Activated naive CD4-positive, alpha-beta T cell (primary cell): Measurements from ENCODE around the gene TMTC2.

Experiments used
- DNase-seq, 4 experiments: peaks; one replicate each; lab custom pipeline; 2025; lab: John Stamatoyannopoulos, UW

TMTC2 gene

GRCh38 chr12:83140135-83140534 is 453.4 kb downstream of the TMTC2 start:
- DNase-seq = no peak

GRCh38 chr12:83141460-83141994 is 454.8 kb downstream of the TMTC2 start:
- DNase-seq = no peak

GRCh38 chr12:83142914-83143313 is 456.2 kb downstream of the TMTC2 start:
- no peak for DNase-seq

- DNase-seq = no peak
Measured at GRCh38 chr12:83143950-83144349, 457.2 kb downstream of the TMTC2 start.

- DNase-seq = no peak
Measured at GRCh38 chr12:83145325-83145840, 458.7 kb downstream of the TMTC2 start.

- DNase-seq = no peak
Measured at GRCh38 chr12:83147341-83147740, 460.6 kb downstream of the TMTC2 start.

- no peak for DNase-seq
Measured at GRCh38 chr12:83149987-83150386, 463.3 kb downstream of the TMTC2 start.

GRCh38 chr12:83150465-83151189 is 463.9 kb downstream of the TMTC2 start:
- DNase-seq = no peak

GRCh38 chr12:83153177-83153576 is 466.5 kb downstream of the TMTC2 start:
- no peak for DNase-seq

GRCh38 chr12:83156815-83157214 is 470.1 kb downstream of the TMTC2 start:
- no peak for DNase-seq

- DNase-seq = no peak
Measured at GRCh38 chr12:83157604-83158003, 470.9 kb downstream of the TMTC2 start.

GRCh38 chr12:83158613-83159207 is 472.0 kb downstream of the TMTC2 start:
- DNase-seq = no peak

GRCh38 chr12:83161456-83161855 is 474.8 kb downstream of the TMTC2 start:
- no peak for DNase-seq

- DNase-seq = no peak
Measured at GRCh38 chr12:83168751-83169150, 482.0 kb downstream of the TMTC2 start.

GRCh38 chr12:83172441-83172840 is 485.7 kb downstream of the TMTC2 start:
- DNase-seq = no peak

- no peak for DNase-seq
Measured at GRCh38 chr12:83172866-83173649, 486.4 kb downstream of the TMTC2 start.

GRCh38 chr12:83179999-83180398 is 493.3 kb downstream of the TMTC2 start:
- no peak for DNase-seq

- no peak for DNase-seq
Measured at GRCh38 chr12:83181074-83181473, 494.4 kb downstream of the TMTC2 start.

GRCh38 chr12:83183132-83183531 is 496.4 kb downstream of the TMTC2 start:
- DNase-seq = no peak
